Measurements from ENCODE around the gene CPTP. TPM values are rescaled to one million over a fixed set of nuclear protein-coding genes. Genes with fewer than 3 reads are reported as not detected.

Gene CPTP
- total RNA-seq, 1 donor from 2014 or later: 71.3 TPM

GRCh38 chr1:1307261-1307922 is 17.2 kb upstream of the CPTP start:
- TF ChIP-seq CTCF (IDR thresholded peaks at IDR 0.05): no peak

GRCh38 chr1:1307923-1308755 is 16.5 kb upstream of the CPTP start, which contains the start of the genes ACAP3 and PUSL1:
TSS of gene ACAP3 (minus strand) at chr1:1307930. CDS start at chr1:1307815, 115 bp downstream.
TSS of gene PUSL1 (plus strand) at chr1:1308597. CDS start at chr1:1308644, 47 bp downstream.
- H3K9me3 ChIP-seq: no peaks in the 10 kb centered on the region
- intact Hi-C loops (cut with DNase I): loop anchor here (1.0 to 5.0 kb wide), 5 partner anchors 17 to 307 kb away; partner anchors contain the start of genes AURKAIP1, B3GALT6, CPTP and DVL1
- H3K4me1 ChIP-seq: peaks cover 25 to 40% of the 10 kb centered on the region in 2 donors
- peak within 1 kb of the TSS; percentile 95 for H3K27ac ChIP-seq
- peak; percentile 63 to 92 for DNase-seq (ENCODE audit: low spot score in 2 of 2)
- no peaks in the 10 kb centered on the region for H3K27me3 ChIP-seq
- H3K4me3 ChIP-seq: peak within 1 kb of the TSS; percentile 94 to 99
- peak in 1 of 3 experiments; percentile 4 for TF ChIP-seq CTCF (IDR thresholded peaks at IDR 0.05)
- H3K36me3 ChIP-seq: peaks cover 24 to 33% of the 10 kb centered on the region in 2 donors

More at GRCh38 chr1:1307261-1307922, 17.2 kb upstream of the CPTP start:
- H3K9me3 ChIP-seq: no peaks in the 10 kb centered on the region
- peaks cover 25 to 40% of the 10 kb centered on the region in 2 donors for H3K4me1 ChIP-seq
- peak overlapping the region; percentile 94 to 99 for H3K4me3 ChIP-seq
- no peak for DNase-seq (ENCODE audit: low spot score in 2 of 2)
- H3K27ac ChIP-seq: peak overlapping the region; percentile 95
- H3K36me3 ChIP-seq: peaks cover 17 to 26% of the 10 kb centered on the region in 2 donors
- H3K27me3 ChIP-seq: no peaks in the 10 kb centered on the region
- intact Hi-C loops (cut with DNase I): loop anchor here (5.0 kb wide), 1 partner anchor 75 kb away; the partner anchor contains the start of genes B3GALT6 and SDF4

GRCh38 chr1:1308756-1309250 is 15.8 kb upstream of the CPTP start:
- no peak for TF ChIP-seq CTCF (IDR thresholded peaks at IDR 0.05)
- Histone ChIP-seq H3K36me3 (peaks cover 31 to 40% of the 10 kb centered on the region in 2 donors), H3K4me1 (peaks cover 25 to 40% of the 10 kb centered on the region in 2 donors), H3K27ac (peak overlapping the region; percentile 95), H3K4me3 (peak overlapping the region; percentile 94 to 99), H3K27me3 (no peaks in the 10 kb centered on the region), H3K9me3 (no peaks in the 10 kb centered on the region)
- DNase-seq (ENCODE audit: low spot score in 2 of 2): no peak
- intact Hi-C loops (cut with DNase I): loop anchor here (1.0 to 5.0 kb wide), 5 partner anchors 16 to 306 kb away; partner anchors contain the start of genes AURKAIP1, B3GALT6, CPTP and DVL1

DNA sequence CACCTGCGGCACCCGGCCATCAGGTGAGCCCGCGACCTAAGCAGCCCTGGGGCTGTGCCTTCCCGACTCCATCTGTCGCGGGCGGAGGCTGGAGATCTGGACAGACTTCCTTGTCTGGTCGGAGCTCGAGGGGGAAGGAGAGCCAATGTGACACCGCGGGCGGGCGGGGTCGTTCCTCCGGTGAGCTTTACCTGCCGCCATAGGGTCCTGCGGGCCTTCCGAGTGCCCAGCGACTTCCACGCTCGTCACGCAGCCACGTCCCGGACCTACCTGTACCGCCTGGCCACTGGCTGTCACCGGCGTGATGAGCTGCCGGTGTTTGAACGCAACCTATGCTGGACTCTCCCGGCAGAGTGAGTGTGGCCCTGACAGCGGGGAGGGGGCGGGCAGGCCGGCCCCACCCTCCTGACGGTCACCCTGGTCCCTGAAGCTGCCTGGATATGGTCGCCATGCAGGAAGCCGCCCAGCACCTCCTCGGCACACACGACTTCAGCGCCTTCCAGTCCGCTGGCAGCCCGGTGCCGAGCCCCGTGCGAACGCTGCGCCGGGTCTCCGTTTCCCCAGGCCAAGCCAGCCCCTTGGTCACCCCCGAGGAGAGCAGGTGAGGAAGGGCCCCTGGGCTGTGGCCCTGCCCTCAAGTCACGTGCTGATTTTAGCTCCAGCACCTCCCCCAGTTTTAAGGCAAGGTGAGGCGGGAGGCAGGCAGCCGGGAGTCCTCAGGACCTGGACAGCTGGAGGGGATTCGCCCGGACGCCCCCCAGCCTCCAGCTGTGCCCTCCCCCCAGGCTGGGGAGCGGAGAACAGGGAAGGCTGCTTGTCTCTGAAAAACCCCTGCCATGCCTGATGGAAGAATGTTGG is 15.1 kb upstream of the CPTP start:
- Histone ChIP-seq H3K9me3 (no peaks in the 10 kb centered on the region), H3K36me3 (peaks cover 38 to 47% of the 10 kb centered on the region in 2 donors), H3K27ac (peak overlapping the region; percentile 95), H3K27me3 (no peaks in the 10 kb centered on the region), H3K4me3 (peak overlapping the region; percentile 94 to 99), H3K4me1 (peaks cover 25 to 40% of the 10 kb centered on the region in 2 donors)
- TF ChIP-seq CTCF (IDR thresholded peaks at IDR 0.05): no peak
- intact Hi-C loops (cut with DNase I): loop anchor here (2.0 to 5.0 kb wide), 4 partner anchors 15 to 77 kb away; partner anchors contain the start of genes AURKAIP1, B3GALT6, CPTP and DVL1
- DNase-seq (ENCODE audit: low spot score in 2 of 2): no peak

- Histone ChIP-seq H3K27me3 (no peaks in the 10 kb centered on the region), H3K4me3 (no peak overlapping the region), H3K4me1 (peaks cover 19 to 37% of the 10 kb centered on the region in 2 donors), H3K27ac (peak overlapping the region; percentile 95), H3K36me3 (peaks cover 43 to 52% of the 10 kb centered on the region in 2 donors), H3K9me3 (no peaks in the 10 kb centered on the region)
- TF ChIP-seq CTCF (IDR thresholded peaks at IDR 0.05): peak in 1 of 3 experiments; percentile 5
- DNase-seq (ENCODE audit: low spot score in 2 of 2): no peak
- intact Hi-C loops (cut with DNase I): no loop called here
These were observed 14.6 kb upstream of the CPTP start for GRCh38 chr1:1310109-1310385.
